Activated CD8-positive, alpha-beta memory T cell treated with anti-CD3 and anti-CD28 coated beads, Interleukin-2, amount 50 U/mL, for 4 hours (primary cell): Measurements from ENCODE around the gene SLC24A4.

Source experiments
- DNase-seq: peaks from one replicate; pipeline ENCODE4 v3.0.0-alpha.2; 2020

SLC24A4 gene

DNA sequence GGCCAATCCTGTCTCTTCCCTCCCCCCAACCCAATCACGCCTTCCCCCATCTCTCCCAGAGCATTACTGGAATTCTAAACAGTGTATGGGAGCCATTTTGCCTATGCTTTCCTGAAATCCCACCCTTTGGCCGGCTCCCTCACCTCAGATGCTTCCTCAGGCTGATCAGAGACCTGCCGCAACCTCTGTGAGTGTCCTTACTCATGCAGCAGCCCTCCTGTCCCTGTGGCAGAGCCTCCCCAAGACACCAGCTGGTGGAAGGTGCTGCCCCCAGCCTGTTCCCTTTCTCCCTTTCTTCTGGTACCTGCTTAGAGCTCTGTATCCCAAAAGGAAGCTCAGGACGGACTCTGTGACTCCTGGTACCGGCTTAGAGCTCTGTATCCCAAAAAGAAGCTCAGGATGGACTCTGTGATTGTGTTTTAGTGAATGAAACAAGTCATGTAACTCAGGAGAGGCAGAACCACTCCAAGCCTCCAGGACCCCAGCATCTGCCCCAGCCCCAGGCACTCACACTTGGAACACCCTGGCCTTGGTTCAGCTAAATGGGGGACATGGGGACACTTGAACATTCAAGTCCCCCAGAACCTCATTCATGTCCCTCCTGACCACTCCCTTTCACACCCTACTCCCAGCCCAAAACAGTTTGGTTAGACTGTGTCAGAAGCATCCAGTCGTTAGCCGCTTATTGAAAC is 161.3 kb downstream of the SLC24A4 start:
- DNase-seq: no peak

DNA sequence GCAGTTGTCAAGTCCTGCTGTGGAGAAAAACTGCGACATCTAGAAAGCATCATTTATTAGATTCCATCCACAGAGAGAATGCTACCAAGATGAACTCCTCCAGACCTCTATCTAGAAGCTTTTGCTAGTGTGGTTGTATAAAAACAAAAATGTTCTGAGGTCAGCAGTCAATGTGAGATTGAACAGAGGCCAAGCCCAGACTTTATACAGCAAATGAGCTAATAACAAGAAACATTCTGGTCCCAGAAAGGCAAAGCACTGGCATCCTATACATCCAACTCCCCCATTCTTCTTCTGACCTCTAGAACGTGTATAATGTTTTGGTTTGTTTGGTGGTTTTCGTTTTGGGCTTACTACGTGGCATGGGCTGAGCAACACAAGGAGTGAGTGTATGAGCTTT is 163.9 kb downstream of the SLC24A4 start:
- DNase-seq: no peak

DNA sequence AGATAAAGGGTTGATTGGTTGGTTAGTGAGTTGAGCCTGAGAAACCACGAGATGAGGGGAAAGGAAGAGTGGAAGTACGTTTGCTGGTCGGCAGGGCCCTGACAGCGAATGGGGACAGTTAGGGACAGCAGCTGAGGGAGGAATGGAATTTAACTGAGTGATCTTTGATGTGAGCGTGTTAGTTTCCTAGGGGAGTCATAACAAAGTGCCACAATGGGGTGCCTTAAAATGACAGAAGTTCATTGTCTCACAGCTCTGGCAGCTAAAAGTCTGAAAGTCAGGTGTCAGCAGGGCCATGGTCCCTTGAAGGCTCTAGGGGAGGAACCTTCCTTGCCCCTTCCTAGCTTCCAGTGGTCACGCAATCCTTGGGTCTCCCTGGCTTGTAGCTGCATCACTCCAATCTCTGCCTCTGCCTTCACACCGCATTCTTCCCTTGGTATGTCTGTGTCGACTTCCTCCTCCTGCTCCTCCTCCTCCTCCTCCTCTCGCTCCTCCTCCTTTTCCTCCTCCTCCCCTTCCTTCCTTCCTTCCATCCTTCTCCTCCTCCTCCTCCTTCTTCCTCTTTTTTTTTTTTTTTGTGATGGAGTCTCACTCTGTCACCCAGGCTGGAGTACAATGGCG is 164.7 kb downstream of the SLC24A4 start:
- no peak for DNase-seq

DNA sequence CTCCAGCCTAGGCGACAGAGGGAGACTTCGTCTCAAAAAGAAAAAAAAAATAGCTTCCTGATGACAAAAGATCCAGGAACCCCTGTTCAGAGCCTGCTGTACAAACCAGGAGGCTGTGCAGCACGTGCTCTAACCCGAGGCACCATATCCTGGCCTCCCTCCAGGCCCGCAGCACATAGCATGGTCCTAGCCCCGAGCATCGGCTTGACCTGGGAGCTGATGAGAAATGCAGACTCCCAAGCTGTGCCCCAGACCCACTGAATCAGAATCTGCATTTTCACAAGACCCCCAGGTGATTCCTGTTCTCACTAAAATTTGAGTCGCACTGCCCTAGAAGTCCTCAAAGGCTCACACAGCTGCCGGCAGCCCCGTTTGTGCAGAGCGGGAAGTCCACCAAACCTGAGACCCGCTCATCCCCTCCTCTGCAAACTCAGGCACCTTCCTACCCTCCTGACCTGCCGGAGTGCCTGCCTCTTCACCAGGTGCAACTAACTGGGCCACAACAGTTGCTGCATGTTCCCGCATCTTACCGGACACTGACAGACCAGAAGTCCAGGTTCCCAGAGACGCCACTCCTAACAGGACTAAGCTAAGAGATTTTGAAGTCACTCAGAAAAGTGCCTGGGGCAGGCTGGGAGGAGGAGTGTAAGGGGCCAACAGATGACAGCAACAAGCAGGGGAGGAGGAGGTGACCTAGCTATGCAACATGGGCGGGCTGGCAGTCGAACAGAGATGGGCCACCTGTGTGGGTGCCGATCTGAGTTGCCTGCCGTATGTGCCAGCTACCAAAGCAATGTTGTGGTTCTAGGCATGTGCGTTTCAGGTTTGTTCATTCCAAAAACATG is 166.7 kb downstream of the SLC24A4 start:
- DNase-seq: no peak

DNA sequence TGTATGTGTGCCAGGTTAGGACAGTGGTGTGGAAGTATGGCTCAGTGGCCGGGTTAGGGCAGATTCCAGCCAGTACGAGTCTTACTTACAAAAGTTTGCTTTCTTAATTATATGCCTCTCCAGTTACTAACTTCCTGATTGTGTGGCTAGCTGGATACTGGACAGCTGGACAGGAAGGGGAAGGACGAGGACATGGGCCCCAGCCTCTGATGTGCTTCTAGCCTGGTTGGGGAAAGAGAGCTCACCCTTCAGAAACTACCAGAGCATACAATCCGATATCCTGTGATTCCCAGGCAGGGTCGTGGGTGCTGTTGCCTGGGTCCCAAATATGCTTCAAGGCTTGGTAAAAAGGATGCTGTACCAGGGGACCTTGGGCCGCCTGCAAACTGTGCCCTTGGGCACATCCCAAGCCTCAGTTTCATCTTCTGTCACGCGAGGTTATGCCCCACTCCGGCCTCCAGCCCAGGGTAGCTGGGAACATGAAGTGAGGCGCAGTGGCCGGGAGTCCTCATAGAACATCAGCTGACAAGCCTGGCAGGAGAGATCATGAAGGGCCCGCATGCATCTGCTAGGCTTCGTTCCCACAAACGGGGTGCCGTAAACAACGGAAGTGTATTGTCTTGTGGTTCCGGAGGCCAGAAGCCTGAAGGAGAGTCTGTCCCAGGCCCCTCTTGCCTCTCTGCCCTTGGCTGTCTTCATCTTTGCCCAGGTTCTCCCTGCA is 167.4 kb downstream of the SLC24A4 start:
- DNase-seq: no peak

DNA sequence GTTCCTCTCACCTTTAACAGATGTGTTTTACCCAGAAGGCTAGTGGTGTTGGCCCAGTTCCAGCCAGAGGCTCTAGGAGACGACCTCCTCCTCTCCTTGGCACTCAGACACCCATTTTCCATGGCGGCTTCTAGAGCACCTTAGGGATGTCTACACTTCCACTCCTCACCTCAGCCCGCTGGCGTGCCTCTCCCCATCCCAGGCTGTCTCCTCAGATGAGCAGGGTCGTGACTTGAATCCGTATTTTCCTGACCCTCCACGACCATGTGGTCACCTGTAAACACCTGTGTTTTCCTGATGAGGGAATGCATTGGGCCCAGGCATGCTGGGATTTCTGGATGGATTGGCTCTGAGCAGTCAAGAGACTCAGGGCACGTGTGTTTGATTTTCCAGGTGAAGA is 168.8 kb downstream of the SLC24A4 start:
- DNase-seq: no peak

DNA sequence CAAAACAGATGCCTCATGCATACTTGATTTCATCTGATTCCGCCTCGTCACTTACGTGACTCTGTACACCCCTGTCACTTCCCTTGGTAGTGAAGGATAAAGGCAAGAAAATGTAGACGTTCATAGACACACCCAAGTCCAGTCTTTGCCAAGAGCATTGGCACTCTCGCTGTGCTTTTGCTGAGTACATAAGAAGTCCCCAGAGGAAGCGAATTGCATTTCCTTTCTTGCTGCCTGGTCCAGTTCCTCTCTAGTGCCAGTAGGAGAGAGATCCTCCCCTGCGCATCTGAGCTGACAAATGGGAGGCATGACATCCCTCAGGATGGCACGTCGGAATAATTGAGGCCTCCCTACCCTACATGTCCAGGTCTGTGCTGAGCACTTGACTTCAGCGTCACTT is 169.3 kb downstream of the SLC24A4 start:
- DNase-seq: no peak

DNA sequence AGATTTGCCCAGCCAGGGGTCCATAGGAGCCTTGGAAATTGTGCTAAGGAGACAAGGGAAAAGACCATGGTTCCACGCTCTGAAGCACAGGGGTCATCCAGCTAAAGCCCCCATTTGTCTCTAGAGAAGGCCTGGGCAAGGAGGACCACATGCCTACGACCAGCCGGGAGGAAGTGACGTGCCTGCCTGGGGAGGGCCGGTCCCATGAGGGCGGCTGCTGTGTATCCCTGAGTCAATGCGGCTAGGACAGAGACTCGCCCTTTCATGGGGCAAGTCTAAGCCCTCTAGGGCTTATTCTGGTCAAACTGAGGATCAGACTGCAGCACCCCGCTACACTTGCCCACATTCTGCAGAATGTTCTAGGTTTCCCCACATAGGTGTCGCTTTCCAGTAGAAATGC is 170.1 kb downstream of the SLC24A4 start:
- no peak for DNase-seq

DNA sequence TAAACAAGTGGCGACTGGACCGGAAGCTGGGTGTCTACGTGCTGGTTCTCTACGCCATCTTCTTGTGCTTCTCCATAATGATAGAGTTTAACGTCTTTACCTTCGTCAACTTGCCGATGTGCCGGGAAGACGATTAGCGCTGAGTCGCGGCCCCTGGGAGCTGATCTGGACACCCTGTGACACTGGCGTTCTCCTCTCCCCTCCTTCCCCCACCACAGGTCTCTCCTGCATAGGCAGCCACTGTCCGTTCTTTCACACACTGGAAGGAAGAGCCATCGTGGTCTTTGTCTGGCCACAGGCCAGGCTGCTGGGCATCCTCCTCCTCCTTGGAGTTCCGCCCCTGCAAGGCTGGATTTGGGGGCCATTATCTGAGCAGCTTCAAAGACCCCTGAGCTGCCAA is 170.5 kb downstream of the SLC24A4 start:
- DNase-seq: no peak

DNA sequence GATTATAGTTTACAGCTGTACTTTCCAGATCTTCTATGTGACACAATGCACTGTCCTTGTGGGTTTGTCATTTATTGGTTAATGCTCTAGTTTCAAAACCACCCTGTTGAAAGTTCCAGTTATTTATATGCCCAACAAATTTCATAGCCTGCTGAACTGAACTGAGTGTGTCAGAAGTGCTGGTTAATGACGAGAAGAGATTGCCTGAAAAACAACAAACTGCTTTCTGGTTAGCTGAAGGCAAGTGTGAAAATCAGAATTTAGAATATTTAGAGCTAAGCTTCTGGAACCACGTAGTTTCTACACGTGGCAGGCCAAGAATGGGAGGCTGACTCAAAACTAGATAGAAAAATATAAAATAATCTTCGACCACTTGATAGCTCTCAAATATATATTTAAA is 171.5 kb downstream of the SLC24A4 start:
- no peak for DNase-seq

DNA sequence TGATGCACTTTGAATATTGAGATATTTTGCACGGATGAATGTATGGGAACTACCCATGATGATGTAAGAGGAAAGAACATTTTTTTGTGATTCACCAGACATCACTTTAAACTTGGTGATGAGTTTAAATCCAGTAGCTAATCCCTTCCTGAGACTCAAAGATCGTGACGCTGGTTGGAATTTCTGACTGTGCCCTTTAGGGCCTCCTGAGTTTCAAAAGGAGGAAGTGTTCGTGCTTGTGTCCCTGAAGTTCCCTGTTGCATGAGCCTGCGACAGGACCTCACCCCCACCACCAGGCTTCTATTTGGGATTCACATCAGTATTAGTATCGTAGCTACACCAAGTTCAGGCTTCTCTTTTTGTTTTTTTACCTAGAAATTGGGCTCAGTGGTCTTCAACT is 172.1 kb downstream of the SLC24A4 start:
- DNase-seq: no peak

DNA sequence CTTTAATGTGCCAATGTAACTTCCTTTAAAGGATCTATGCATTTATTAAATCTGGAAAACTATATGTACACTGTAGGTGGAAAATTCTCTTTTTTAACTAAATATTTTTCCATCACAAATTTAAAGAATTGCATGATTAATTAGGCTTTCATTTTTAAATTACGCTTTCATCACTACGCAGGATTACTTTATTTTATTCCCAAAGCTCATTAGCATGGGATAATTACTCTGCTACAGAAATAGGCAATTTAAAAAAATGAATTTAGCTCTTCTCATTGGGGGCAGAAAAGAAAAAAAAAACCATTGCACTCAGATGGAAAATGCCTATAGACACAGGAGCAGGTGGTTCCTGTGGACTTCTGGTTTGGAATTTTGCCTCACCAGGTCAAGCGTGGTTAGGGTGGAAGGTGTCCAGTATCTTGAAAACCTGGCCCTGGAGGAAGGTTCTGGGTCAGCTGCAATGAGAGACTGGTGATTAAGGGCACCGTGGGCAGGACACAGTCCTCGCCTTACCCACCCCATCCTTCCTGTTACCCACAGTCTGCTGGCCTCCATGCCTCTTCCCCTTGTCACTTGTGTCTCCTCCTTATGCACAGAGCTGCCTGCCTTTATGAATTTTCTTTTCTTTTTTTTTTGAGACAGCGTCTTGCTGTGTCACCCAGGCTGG is 173.4 kb downstream of the SLC24A4 start:
- DNase-seq: no peak

DNA sequence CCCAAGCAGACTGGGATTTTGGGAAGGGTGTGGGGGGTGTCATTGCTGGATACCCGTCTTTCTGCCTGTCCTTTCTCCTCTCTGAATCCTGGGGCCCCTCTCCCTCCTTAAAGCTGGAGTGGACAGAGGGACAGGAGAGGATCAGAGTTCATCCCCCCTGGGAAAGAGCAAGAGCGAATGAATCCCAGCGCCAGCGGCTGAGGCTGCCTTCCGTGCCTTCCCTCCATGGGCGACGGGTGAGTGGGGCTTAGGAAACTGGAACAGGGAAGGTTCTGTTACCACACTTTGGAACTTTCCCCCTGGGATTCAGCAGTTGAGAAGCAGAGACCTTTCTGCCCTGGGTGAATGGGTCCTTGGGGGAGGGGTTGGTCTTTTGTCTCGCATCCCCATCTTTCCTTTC is 174.4 kb downstream of the SLC24A4 start:
- DNase-seq: no peak

DNA sequence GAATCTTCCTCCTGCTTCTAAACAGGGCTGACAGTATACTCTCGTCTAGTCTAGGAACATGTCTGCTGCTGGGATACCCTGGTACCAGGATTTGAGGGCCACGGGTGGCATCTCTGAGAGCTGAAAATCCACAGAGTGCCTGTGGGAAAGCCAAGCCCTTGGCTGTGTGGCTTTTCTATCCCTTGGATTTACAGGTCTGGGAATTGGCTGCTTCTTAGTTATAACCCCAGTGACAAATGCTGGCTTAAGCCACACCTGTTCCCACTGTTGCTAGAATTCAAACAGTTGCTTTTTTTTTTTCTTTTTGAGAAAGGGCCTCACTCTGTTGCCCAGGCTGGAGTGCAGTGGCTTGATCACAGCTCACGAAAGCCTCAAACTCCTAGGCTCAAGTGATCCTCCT is 176.3 kb downstream of the SLC24A4 start:
- no peak for DNase-seq

DNA sequence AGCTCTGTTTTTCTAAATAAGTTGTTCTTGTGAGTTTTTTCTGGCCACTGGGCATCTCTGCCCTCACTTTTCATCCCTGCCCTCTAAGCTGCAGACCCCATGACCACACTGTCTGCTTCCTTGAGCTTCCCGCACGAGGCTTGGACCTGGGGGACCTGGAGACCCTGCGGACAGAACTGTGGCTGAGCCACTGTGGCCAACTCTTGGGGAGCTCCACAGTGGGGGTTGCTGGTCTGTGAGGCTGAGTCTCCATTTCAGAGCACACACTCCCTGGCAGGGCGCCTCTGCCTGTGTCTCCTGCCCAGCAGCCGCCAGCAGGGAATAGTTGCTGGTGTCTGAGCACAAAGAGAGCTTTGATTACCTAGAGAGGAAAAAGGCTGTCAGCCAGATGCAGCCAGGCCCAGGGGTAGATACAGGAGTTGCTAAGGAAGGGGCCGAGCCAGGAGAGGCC is 177.6 kb downstream of the SLC24A4 start:
- no peak for DNase-seq

DNA sequence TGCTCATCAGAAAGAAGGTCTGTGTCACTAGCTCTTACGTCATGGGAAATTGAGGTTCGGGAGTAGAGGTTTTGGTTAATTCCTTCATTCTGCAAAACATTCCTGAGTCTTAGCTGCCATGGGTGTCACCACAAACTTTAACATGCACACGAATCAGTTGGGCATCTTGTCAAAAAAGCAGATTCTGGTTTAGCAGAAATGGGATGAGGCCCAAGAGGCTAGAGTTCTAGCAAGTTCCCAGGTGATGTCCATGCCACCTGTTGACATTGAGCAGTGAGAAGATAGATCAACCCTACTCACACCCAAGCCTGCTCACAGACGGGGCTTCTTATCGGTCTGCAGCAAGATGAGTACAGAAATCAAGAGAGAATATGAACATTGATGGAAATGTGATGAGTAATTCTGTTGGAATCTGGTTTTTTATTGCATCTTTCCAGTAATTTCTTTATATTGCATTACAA is 179.0 kb downstream of the SLC24A4 start:
- DNase-seq: no peak

DNA sequence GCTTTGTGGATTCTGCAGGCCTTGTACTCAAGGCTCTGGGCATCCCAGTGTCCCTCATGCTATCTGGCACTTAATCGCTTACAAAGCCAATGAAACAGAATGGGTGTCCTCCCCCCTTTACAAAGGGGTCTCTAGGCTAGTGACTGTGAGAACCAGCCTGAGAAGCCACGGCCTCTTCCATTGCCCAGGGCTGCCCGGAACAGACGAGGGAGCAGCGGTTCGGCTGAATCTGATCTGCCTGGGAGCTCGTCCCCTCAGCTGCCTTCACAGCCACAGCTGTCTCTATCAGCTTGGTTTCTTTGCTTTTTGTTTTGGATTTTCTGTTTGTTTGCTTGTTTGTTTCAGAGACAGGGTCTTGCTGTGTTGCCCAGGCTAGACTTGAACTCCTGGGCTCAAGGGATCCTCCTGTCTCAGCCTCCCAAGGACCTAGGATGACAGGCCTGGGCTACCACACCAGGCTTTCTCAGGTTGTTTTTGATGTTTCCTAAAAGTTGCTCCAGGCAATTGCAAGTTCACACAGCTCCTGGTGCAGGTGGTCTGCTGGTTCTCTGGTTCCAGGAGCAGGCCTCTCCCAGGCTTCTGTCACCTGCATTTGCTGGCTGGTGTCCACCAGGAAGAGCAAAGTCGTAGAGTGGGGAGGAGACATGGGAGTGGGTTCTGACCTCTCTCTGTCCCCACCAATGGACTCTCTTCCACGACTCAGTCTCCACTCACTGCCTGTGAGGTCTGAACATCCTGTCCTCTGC is 179.7 kb downstream of the SLC24A4 start:
- no peak for DNase-seq

DNA sequence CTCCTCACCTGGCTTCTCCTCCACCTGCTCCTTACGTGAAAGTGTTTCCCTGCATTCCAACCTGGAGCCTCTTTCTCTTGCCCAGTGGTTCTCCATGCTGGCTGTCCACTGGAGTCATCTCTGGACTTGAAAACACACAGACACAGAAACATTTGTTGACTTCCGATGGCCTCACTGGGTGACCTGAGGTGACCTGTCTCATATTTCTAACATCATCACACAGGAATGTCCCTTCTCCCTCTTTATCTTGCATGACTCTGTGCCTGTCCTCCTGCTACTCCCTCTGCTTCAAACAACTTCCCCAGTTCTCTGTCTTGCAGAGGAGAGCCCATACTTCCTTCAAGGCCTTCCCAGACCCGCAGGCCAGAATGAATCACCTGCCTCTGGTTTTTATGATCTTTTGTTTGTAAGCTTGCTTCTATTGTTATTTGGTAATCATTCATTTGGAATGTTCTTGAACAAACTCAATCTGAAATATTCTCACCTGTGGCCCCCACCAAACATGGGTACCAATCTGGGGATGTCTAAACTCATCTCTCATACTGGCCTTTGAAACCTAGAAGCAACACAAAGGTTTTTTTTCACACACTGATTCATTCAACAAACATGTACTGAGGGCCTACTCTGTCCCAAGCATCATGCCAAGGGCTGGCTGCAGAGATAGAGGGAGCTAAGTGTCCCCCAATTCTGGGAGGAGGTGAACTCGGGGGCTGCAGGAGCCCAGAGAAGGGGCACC is 181.0 kb downstream of the SLC24A4 start:
- DNase-seq: no peak

DNA sequence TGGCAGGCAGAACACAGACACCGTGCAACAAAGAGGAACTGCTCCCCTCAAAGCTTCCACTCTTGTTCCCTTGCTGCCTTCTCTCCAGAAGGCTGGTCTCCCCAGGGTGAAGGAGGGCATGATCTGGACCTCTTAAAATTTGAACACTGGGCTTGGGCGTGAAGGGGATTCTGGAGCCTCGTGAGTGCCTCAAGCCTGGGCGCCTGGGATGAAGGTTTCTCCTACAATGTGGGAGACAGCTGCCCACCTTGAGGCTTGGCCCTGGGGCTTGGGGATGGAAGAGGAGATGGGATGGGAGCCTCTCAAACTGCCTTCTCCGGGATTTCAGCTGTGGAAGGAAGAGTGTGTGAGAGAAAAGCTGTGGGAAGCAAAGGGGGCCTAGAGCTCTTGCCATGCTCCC is 182.9 kb downstream of the SLC24A4 start:
- DNase-seq: no peak

DNA sequence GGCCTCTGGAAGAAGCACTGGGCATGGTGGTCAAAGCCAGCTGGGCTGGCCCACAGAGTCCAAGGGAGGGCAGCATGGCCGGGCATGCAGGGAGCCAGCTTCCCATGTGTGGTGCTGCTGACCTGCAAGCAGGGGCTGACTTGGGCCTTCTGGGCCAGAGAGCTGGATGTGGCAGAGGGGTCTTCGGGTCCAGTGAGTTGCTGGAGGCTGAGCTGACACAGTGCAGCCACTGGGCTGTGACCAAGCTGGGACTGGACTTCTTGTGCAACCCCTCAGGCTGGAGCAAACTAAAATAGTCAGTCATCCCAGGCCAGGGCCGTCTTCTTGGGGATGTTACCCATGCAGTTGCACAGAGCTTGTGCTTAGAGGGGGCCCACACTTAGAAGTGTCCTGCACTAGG is 183.3 kb downstream of the SLC24A4 start:
- DNase-seq: no peak

DNA sequence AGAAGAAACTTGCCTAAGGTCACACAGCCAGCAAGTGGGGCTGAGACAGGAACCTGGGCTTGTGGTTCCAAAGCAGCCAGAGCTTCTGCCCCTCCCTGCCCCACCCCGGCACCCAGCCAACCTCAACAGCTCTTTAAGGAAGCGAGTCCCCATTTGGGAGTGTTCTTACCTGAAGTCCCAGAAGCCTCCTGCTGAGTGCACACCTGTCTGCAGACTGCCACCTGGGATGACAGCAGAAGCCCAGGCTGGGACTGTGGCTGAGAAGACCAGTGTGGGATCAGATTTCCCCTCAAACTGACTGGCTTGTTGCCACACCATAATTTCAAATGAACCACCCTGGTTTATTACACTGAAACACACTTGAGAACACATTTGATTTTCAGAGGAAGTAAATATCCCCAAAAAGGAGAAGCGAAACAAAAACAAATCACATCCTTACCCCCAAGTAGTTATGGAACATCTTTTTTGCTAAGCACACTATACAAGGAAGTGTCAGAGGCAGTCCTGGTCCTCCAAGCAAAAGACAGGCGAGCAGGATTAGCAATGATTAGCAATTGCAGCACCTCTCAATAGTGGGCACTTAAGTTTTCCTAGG is 184.3 kb downstream of the SLC24A4 start:
- no peak for DNase-seq
